ENCODE data around the gene PTPN7.

The PTPN7 gene

DNA sequence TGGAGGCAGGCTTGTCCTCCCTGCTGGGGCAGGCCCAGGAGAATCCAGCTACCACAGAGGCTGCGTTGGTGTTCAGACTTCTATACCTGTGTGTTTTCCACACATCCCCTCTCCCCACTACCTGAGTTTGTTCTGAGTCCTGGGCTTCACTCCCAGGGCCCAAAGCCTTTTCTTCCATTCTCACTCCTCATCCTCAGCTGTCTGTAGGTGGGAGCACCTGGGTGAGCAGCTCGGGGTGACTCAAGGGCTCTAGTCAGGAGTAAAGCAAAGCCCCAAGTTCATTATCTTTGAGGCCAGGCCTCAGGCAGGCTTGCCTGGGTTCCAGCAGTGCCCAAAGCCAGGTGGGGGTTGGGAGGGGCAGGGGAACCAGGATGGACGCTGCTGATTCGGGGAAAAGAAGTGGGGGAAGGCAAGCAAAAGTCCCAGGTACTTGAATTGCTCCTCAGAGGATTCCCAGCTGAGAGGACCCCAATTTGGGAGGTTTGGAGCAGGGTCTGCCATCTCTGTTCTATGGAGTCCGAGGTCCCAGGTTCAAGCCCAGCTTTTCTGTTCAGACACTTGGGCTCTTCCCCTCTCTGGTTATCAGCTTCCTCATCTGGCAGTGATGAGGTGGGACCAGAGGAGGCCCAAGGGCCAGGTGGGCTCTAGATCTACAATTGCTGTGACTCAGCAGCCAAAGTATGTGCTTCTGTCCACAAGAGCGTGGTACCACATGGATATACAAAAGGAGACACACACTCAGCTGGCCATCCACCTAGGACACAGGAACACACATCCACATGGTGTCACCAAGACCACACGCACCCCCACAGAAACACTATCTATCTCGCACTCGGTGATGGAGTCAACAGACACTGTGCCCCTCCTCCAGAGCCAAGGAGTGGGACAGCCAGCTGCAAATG is 5.8 kb upstream of the PTPN7 start:
- no peak for DNase-seq

DNA sequence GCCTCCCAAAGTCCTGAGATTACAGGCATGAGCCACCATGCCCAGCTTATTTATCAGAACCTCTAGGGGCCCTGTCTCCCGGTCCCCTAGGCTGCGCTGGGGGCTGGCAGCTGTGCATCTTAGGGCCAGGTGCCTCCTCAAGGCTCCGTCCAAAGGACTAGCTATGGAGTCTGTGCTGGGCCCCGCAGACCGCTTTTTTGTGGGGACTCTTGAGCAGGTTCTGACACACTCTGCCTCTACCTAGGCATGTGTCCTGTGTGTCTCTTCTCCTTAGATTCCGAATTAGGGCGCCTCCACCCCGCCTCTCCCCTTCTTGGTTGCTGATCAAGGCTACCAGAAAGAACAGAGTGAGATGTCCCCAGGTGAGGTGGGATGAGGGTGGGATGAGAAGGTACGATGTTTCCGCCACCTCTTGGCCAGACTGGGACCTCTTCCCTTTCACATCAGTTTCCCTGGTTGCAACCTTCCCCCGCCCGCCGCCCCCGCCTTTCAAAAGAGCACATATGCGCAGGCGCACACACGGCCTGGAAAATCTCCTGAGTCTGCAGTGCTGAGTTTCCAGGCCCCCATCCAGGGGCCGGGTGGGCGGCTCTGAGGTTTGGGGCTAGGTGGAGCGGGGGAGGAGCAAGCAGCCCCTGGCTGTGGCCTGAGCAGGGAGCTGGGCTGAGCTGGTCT is 5.0 kb upstream of the PTPN7 start:
- DNase-seq: no peak

DNA sequence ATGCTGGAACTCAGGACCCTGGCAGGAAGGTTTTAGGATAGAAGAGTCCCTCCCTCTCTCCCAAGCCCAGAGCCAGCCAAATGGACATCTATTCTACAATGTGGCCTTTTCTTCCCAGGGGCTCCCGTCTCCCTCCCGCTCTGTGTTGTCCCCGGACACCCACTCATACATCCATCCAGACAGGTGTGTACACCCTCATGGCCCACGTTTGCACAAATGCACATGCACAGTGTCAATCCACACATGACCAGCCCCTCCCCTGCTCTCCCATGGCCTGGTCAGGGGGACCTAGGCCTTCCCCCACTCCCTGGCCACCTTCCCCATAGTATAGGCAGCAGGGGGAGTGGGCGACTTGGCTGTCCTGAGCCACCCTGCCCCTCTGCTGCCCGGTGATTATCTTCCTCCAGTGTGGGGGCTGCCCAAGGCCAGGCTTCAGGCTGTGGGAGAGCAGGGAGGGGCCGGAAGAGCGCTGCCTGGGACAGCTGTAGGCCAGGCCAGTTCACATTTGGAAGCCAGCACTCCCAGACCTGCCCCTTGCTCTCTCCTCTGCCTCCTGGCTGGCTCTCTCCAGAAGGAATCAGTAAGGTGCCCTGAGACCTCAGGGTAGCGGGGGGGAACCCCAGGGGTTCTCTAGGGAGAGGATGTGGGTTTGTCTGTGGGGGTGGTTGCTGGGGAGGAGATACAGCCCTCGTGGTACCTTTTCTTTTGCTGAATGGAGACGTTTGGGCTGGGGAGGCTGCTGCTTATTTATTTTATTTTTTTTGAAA is 4.1 kb upstream of the PTPN7 start:
- no peak for DNase-seq

DNA sequence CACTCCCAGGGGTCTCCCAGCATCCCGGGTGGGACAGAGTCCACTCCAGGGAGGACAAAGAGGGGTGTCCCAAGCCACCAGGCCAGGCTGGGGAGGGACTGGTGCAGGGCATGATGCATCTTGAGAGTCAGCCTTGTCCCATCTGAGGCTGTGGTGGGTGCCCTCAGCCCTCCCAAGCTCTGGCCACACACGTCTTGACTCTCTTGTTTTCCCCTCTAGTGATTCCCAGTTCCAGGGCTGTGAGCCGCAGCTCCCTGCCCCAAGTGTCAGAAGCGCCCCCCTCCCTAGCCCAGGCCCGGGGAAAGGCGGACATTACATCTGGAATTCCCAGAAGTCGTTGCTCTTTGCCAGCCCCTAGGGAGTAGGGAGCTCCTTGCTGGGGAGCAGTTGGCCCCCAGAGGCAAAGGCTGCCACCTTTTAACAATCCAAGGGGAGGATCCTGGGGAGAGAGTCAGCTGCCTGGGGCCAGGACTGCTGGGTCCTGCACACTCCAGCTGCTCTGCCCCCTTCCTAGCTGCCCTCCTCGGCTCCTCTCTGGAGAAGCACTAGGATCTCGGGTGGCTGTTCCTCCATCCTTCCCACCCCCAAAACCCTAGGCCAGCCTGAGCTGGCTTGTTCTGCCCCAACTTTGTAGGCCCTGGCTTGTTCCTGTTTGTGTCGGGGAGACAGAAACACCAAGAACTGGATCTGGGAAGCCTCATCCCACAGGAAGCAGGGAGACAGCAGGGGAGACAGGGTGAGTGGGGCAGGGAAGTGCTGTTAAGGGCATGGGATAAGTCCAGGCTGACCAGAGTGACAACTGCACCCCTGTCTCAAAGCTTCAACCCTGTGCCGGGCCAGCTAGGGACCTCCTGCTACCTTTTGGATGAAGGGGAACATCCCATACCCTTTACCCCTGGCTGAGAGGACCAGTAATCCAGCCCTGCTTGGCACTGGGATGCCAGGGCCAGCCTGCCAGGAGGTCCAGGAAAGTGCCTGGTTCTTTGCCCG is 3.2 kb upstream of the PTPN7 start:
- no peak for DNase-seq

DNA sequence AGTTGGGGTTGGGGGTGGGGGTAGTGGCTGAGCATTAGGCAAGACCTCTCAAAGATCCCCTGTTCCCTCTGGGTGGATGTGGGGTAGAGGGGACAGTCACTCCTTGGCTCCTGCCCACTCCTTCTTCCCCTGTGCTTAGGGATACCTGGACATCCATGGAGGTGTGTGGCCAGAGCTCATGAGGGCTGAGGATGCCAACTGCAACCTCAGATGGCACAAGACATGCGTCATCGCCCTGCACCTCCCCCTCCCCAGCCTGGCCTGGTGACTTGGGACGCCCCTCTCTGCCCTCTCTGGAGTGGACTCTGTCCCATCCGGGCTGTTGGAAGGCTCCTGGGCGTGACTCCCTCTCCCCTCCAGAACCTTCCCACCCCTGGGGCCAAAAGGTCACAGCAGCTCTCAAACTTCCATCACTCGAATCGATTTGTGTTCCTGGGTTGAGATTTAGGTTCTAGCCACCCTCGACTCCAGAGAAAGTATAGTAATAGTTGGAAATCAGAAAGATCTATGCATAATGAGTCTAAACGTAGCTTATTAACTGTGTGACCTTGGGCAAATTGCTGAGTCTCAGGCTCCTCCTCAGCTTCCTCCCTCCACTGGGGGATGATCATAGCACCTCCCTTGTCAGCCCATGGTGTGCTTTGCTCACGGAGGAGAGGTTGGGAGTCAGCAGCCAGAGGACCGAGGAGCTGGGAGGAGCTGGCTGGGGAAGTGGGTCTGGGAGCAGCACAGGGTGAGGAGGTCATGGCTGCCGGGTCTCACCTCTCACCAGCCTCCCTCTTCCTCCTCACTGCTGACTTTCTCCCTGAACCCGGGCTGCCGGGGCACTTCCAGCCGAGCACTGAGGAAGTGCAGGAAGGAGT is 2.2 kb upstream of the PTPN7 start:
- DNase-seq: no peak

DNA sequence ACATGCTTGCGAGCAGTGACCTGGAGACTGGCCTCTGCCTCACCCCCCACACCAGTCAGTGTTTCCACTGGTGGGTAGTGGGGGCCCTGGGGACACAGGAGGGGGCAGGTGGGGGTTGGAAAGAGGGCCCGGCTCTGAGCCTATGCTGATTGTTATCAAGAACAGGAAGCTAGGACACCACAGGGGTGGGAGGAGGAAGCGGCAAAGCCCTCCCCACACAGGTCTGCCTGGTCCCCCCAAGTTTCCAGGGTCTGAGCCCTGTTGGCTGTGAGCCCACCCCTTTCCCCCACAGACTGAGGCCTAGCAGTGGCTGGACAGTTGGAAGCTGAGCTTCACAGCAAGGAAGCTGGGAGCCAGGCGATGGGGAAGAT is 1.6 kb upstream of the PTPN7 start:
- DNase-seq: no peak

DNA sequence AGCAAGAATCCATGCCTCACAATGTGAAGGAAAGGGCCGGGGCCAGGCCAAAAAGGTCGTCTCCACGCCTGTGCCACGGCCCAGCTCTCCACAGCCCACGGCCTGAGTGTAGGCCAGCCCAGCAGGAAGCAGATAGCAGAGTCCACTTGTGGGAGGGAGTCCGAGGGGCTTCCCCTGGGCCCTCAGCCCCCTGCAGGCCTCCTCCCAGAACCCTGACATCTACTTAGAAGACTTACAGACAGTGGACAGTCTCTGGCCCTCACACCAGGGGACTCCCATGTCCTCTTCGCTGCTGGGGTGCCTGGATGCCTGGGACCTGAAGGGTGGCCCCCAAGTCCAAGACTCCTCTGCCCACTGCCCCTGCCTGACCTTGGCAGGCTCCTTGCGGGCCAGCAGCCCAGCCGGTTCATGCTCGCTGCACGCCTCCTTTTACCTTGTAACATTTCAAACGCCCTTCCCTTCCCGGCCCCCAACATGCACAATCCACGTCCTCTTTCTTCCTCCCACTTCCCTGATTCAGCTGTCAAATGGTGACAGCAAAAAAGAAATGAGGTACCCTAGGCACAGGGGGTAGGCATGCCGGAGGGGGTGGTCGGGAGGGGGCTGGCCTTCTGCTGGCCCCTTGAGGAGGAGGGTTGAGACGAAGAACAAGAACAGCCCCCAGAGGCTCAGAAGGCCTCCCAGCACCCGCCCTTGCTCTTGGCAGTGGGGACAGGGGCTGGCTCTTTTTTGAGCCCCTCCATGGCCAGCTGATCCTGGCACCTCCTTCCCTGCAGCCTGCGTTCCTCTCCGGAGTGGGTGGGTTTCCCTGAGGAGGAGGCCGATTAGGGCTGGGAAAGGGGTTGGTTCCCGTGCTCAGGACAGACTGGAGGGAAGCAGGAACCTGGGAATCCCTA is 997 bp upstream of the PTPN7 start:
- DNase-seq: no peak

DNA sequence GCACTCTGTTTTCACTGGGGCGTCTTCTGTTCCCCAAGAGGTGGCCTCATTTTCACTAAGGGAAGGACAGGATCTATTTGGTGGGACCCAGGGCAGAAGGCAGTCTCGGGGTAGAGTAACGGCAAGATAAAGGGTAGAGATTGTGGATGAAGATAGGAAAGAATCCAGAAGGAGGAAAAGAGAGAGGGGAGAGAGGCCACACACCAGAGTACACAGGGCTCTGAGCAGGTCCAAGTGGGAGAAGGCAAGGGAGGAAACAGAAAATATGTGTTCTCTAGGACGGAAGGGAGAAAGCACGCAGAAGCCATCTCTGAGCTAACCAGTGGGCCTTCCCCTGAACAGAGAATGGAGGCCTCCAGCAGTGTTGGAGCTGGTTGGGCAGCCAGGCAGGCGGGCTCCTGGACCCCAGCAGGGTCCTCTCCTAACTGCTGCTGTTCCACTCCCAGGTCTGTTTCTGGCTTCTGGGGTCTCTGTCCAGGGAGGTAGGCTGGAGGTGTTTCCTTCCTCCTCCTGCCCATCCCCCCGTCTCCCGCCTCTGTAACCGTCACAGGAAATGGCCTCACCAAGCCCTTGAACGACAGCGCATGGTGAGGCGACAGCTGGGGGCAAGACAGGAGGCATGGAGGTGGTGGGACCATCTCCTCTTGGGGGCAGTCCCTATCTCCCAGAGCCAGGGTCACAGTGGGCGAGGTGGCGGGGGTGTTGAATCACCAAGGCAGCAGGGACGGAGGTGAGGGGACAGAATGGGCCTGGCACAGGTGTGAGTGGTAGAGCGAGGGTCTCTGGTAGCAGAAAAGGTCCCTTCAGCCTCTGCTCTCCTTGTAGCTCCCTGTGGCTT is 649 bp downstream of the PTPN7 start:
- no peak for DNase-seq

DNA sequence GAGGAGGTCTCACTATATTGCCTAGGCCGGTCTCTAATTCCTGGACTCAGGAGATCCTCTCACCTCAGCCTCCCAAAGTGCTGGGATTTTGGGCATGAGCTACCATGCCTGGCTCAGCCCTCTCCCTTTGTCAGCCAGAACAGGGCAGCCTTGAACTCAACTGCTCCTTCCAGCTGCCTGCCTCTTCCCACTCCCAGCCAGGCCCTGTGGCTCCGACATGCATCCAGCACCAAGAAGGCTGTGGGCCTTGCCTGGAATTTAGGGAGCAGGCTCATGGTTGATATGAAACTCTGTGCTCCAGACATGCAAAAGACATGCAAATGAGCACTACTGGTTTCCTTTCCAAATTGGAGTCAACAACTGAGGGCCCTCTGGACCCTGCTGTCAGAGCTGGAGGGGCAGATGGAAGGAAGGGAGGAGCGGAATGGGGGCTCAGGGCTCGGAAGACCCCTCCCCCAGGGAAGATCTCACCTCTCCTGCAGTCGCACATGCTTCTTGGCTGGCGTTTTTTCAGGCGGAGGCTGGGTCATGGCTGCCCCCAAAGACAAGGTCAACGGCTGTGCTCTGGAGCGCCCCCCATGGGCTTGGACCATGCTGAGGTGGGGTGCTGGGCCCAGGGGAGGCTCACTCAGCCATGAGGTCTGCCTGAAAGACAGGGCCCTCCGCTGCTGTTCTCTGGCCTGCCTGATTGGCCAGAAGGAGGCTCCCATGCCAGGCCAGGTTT is 1.4 kb downstream of the PTPN7 start:
- DNase-seq: no peak

DNA sequence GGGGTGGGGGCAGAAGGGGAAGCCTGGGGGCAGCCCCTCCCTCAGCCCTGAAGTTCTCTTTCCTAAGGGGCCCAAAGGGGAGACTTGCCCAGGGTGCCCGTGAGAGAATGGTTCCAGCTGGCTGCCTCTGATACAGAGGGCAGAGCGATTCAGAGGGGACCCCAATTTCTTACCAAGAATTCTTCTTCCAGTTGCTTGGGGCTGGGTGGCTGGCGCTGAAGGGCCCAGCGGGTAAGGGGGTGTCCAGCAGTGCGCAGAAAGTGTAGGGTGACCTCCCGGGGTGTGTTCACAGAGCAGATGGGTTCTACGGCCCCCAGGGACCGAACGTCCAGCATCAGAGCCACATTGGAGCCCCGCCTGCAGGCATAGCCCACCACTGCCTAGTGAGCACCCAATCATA is 2.5 kb downstream of the PTPN7 start:
- DNase-seq: no peak

DNA sequence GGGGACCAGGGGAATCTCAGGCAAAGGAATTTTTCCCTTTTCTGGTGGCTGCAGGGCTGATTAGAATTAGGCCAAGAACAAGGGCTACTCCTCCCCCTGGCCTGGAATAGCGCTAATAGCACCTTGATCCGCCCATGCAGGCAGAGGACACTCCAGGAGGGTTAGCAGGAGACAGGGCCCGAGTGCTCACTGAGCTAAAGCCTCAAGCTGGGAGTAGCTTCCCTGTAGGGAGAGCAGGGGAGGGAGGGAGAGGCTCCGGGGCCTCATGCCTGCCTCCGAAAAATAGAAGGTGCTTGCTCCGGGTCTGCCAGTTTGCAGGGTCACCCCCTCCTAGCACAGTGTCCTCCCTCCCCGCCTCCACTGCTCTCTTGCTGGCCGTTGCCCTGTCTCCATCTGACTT is 3.8 kb downstream of the PTPN7 start:
- DNase-seq: no peak

DNA sequence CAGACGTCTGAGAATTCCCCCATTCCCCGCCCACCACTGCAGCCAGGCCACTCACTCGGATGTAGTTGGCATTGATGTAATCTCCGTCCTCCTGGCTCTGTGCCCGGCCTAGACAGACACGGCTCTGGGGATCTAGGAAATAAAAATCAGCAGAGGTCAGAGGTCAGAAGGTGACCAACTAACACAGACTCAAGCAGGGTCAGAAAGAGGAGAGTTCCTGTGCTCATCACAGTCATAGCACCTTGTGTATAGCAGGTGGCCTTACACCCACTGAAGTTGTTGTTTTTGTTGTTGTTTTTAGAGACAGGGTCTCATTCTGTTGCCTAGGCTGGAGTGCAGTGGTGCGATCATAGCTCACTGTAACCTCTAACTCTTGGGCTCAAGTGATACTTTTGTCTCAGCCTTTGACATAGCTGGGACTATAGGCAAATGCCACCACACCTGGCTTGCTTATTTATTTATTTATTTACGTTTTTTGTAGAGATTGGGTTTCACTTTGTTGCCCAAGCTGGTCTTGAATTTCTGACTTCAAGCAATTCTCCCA is 4.9 kb downstream of the PTPN7 start:
- DNase-seq: no peak

DNA sequence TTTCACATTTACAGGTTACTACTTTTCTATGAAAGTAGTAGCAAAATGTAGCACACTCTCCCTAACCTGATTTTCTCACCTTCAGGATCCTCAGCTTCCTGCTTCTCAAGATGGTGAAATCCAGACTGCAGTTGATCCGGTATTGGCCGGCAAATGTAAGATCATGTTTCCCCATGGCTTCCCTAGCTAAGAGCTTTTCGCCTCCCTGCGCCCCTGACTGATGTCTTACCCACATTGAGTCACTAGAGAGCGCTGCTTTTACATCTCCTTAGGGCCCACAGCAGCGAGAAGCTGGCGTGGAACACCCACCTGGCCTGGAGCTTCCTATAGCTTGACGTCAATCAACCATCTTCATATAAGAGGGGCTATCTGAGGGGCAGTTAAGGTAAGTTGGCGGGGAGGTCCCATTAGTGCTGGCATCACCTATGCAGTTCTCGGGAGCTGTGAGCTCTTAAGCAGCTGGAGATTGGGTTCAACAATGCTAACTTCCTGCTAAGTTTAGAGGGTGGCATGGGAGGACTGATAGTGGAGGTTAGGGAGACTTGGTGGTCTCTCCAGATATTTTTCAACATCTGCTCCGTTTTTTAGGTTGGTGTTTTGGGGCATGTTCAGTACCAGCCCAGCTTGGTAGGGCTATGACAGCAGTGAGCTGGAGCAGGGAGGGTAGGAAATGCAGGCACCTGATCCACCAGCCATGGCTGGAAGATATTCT is 5.5 kb downstream of the PTPN7 start:
- DNase-seq: peak; percentile 14

DNA sequence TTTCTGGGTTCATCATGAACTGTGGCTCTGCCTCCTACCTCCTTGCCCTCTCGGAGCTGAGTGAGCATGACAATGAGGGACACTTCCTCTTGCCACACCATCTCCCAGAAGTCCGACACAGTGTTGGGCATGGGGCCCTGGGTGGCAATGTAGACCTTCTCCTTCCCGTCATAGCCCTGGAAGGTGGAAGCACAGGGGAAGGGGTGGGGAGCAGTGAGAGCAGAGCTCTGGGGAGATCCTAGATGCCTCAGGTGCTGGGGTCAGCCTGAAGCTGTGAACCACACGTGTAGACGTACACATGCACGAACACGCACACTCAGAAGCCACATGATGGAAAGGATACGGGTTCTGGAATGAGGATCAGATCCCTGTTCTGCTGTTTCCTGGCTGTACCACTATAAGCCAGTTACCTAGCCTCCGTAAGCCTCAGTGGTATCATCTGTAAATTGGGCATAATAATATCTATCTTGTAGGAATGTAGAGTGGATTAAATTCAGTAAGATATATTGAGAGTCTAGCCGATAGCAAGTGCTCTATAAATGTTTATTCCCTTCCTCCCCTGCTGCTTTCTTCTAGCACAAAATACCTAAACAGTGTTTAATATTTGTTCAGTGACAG is 6.1 kb downstream of the PTPN7 start:
- DNase-seq: no peak

DNA sequence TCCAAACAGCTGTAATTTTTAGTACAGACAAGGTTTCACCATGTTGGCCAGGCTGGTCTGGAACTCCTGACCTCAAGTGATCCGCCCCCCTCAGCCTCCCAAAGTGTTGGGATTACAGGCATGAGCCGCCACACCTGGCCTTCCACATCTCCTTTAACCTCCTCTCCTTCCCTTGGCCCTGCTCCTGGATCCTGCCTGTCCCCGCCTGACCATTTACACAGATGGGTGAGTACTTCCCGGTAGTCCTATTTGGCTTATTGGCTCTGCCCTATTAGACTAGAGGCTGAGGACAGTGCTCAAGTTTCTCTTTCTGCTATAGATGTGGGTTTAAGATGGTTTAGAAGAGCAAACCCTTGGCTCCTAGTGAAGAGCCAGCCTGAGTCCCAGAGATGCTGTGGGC is 7.1 kb downstream of the PTPN7 start:
- DNase-seq: no peak

DNA sequence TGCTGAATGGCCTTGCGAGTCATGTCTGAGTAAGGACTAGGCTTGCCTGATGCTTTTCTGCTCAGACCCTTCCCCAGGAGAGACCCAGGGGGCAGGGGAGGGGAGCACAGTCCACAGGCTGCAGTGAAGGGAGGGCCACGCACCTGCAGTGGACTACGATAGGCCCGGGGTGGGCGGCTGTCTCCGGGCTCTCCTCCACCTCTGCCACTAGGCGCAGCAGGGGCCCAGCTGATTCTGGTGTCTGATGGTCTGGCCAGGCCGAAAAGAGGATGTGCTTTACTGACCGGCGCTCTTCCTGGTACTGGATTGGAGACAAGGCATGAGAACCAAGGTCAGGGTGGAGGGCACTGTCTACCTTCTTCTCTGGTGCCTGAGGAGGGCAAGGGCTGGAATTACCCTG is 8.0 kb downstream of the PTPN7 start:
- no peak for DNase-seq

DNA sequence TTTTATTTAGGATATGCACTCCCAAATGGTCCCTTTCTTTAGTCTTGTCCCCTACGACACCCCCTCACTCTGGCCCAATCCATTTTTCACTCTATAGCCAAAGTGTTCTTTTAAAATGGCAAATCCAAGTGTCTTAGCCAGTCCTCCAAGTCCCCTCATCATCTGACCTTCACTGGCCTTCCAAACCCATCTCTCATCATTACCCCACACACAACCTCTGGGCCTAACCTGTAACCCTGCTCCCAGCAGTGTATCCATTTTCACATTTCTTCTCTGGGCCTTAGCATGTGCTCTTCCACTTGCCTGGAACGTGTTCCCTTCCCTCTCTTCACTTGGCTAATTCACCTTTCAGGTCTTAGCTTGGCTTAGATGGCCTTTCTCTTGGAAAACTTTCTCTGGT is 9.4 kb downstream of the PTPN7 start:
- DNase-seq: no peak
